Fibroblast of villous mesenchyme (primary cell): Measurements from ENCODE around the gene HLCS. TPM values are rescaled to one million over a fixed set of nuclear protein-coding genes. Genes with fewer than 3 reads are reported as not detected.

ENCODE experiments used
- DNase-seq: peaks from one replicate; pipeline ENCODE4 v3.0.0-alpha.2; 2010; ENCODE audit warnings: low read depth
- H3K4me3 ChIP-seq: 2 replicates; pipeline ENCODE4 v1.5.1; 2011; ENCODE audit warnings: low read depth, mild to moderate bottlenecking, low read length
- CTCF ChIP-seq: IDR thresholded peaks from 2 replicates; pipeline ENCODE4 v1.5.1; 2012; ENCODE audit warnings: low read depth, mild to moderate bottlenecking, low read length; ENCODE audit not compliant: insufficient read depth
- total RNA-seq: library from RNA; depleted of rRNA; stranded (reverse); fragments of >200 nt; gene quantifications from 2 replicates; pipeline ENCODE4 v1.2.3, GENCODE V29; 2012

Gene HLCS
- total RNA-seq, 1 donor = 44.0 TPM

DNA sequence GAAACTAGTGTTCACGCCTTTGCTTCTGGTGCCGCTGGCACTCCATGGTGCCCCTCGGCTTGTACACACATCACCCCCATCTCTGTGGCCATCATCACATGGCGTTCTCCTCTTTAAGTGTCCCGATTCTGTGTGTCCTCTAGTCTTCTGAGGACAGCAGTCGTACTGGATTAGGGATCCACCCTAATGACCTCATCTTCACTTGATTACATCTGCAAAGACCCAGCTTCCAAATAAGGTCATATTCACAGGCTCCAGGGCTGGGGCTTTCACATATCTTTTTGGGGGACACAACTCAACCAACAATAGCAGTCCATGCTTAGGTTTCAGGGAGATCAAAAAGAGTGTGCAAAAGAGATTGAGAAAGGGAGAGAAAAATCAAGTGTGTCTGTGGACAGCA is 64.9 kb downstream of the HLCS start:
- DNase-seq = no peak
- TF ChIP-seq CTCF = no peak
- H3K4me3 ChIP-seq = no peak overlapping the region

DNA sequence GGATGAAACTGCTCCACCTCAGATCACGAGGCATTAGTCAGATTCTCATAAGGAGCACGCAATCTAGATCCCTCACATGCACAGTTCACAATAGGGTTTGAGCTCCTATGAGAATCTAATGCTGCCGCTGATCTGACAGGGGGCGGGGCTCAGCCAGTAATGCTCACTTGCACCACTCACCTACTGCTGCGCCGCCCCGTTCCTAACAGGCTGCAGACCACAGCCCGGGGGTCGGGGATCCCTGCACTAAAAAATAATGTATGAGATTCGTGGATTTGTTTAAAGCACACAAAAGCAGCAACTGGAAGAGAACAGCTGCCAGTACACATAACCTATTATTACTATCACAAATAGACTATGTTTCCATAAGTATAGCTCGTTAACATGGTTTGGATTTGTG is 72.9 kb downstream of the HLCS start:
- no peak overlapping the region for H3K4me3 ChIP-seq
- DNase-seq = no peak
- no peak for TF ChIP-seq CTCF

GRCh38 chr21:36892201-36892600 is 74.3 kb downstream of the HLCS start:
- no peak for TF ChIP-seq CTCF

DNA sequence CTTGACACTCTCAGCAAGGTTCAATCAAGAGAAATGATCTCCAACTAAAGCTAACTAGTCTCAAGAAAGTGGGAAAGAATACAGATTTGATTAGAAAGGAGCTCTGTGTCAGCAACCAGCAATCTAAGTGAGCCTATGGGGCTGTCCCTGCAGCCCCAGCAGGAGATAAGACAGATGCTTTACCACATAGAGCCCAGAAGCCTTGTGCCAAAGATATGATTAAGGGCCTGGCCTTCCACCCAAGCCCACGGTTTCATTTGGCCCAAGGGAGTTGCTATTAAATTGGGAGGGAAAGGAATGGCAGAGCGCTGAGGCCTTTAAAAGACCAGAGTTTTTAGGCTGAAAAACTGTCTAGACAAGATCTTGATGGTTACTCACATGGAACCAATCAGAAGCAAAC is 74.8 kb downstream of the HLCS start:
- TF ChIP-seq CTCF = no peak
- H3K4me3 ChIP-seq = no peak overlapping the region
- DNase-seq = peak; percentile 22

More at GRCh38 chr21:36892201-36892600, 74.3 kb downstream of the HLCS start:
- H3K4me3 ChIP-seq = no peak overlapping the region
- DNase-seq = no peak

- DNase-seq = no peak
- TF ChIP-seq CTCF = no peak
- H3K4me3 ChIP-seq = no peak overlapping the region
These were observed 75.3 kb downstream of the HLCS start for GRCh38 chr21:36891121-36891520.

DNA sequence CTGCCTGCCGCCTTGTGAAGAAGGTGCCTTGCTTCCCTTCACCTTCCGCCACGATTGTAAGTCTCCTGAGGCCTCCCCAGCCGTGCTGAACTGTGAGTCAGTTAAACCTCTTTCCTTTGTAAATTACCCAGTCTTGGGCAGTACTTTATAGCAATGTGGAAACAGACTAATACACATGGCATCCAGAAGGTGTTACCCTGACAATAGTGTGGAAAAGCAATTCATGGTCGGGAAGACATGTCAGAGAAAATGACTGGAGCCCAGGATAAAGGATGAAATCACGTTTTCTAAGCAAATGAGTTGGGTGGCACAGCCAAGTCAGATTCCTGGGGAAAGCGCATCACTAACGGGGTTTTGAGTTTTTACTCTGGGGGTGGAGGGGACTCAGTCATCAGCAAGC is 76.4 kb downstream of the HLCS start:
- no peak overlapping the region for H3K4me3 ChIP-seq
- no peak for DNase-seq
- no peak for TF ChIP-seq CTCF

- TF ChIP-seq CTCF = no peak
- H3K4me3 ChIP-seq = no peak overlapping the region
- no peak for DNase-seq
These were observed 77.1 kb downstream of the HLCS start for GRCh38 chr21:36889401-36889800.
